PC-9 (cell line): ENCODE results near the gene IGDCC3. TPM values are rescaled to one million over a fixed set of nuclear protein-coding genes. Genes with fewer than 3 reads are reported as not detected.

ENCODE experiments used
- BruUV-seq: library from RNA; stranded (reverse); fragments of 400-500 nt; replicated peaks from 2 replicates; lab custom pipeline; 2021; lab: Mats Ljungman, UMichigan
- CTCF ChIA-PET: fragments of 300-600 bp; sonication (Branson Sonifier 250); formaldehyde crosslinking; loops from one replicate; lab custom pipeline; 2022; ENCODE audit warnings: antibody characterized with exemption; lab: Charles Lee
- POLR2A ChIA-PET: fragments of 300-600 bp; sonication (Branson Sonifier 250); formaldehyde crosslinking; loops from one replicate; lab custom pipeline; 2022; ENCODE audit warnings: antibody characterized with exemption; ENCODE audit not compliant: unreplicated experiment; lab: Charles Lee
- DNase-seq, 2 experiments: peaks; one replicate each; pipeline versions ENCODE4 v3.0.0 to v3.0.0-alpha.2; 2015 to 2022; ENCODE audit warnings: mixed read lengths in 1 of 2
- H2AFZ ChIP-seq: fragments of 200-600 bp; sonication (generic); 2 replicates; pipeline ENCODE4 v1.8.1; 2017; ENCODE audit warnings: antibody characterized with exemption
- H3F3A ChIP-seq: fragments of 200-600 bp; sonication (generic); 2 replicates; pipeline ENCODE4 v1.8.1; 2017; ENCODE audit warnings: antibody characterized with exemption, mild to moderate bottlenecking, low read depth; ENCODE audit not compliant: insufficient read depth
- H3K27ac ChIP-seq: fragments of 200-600 bp; sonication (generic); 2 replicates; pipeline ENCODE4 v1.6.1; 2016; ENCODE audit warnings: mixed run types
- H3K27me3 ChIP-seq: fragments of 200-600 bp; sonication (generic); 2 replicates; pipeline ENCODE4 v1.6.1; 2016; ENCODE audit warnings: low read depth, mixed run types; ENCODE audit not compliant: insufficient read depth
- H3K36me3 ChIP-seq: fragments of 200-600 bp; sonication (generic); 2 replicates; pipeline ENCODE4 v1.6.1; 2016; ENCODE audit warnings: low read depth, mixed run types
- H3K4me1 ChIP-seq: fragments of 200-600 bp; sonication (generic); replicated peaks from 2 replicates; pipeline ENCODE4 v1.6.1; 2016; ENCODE audit warnings: mixed run types; ENCODE audit not compliant: insufficient read depth
- H3K4me2 ChIP-seq: fragments of 200-600 bp; sonication (generic); 2 replicates; pipeline ENCODE4 v1.6.1; 2017; ENCODE audit warnings: mixed run types
- H3K4me3 ChIP-seq: fragments of 200-600 bp; sonication (generic); 2 replicates; pipeline ENCODE4 v1.6.1; 2016; ENCODE audit warnings: mixed run types
- H3K79me2 ChIP-seq: fragments of 200-600 bp; sonication (generic); 2 replicates; pipeline ENCODE4 v1.6.1; 2017; ENCODE audit warnings: low read depth, mixed run types
- H3K9me2 ChIP-seq: fragments of 200-600 bp; sonication (generic); 2 replicates; pipeline ENCODE4 v1.8.1; 2017; ENCODE audit warnings: mild to moderate bottlenecking; ENCODE audit not compliant: insufficient read depth
- H3K9me3 ChIP-seq: fragments of 200-600 bp; sonication (generic); 2 replicates; pipeline ENCODE4 v1.8.1; 2016; ENCODE audit warnings: low read depth; ENCODE audit not compliant: insufficient read depth
- H4K20me1 ChIP-seq: fragments of 200-600 bp; sonication (generic); 2 replicates; pipeline ENCODE4 v1.8.1; 2017; ENCODE audit not compliant: insufficient read depth
- EZH2 ChIP-seq: fragments of 200-600 bp; sonication (generic); IDR thresholded peaks from 2 replicates; pipeline ENCODE4 v1.8.0; 2017; ENCODE audit warnings: antibody characterized with exemption, low read depth
- intact Hi-C: fragments of 100-400 bp; cut with micrococcal nuclease; formaldehyde crosslinking; loops from one replicate; pipeline ENCODE4 v1.10.0; 2022; ENCODE audit not compliant: unreplicated experiment
- total RNA-seq: library from RNA; stranded (reverse); gene quantifications from 2 replicates; pipeline ENCODE4 v1.2.3, GENCODE V29; 2021
- TF ChIP-seq, protein P1 (sequence below): fragments of 200-600 bp; sonication (generic); conservative IDR thresholded peaks from 2 replicates; pipeline ENCODE4 v1.6.1; 2017; ENCODE audit warnings: mixed run types, antibody characterized with exemption, mild to moderate bottlenecking, moderate library complexity

Gene IGDCC3
- total RNA-seq, 1 experiment from 2014 or later = 0.22 TPM

DNA sequence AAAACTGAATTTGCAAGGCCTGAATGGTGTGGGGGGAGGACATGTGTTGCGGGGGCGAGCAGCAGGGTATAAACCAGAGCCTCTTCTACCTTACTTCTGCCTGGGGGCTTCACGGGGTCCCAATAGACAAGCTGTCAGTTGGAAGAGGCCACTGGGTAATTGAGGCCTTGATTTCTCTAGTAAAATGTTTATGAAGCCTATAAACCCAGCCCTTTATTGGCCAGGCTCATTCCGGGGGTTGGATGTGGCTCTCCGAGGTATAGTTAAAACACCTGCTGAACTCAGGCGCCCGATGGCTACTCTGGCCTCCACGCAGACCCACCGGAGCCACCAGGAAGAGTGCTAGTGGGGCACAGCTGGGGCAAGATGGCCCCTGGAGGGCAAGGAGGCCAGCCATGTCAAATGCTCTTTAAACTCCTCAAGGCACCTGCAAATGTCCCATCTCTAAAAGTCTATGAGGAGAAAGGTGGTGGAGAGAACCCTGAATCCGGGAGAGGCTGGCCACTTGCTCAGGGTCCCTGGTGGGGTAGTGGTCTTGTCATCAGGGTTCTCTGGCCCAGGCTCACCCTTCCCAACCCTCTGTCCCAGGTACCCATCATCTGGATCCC is 34.3 kb downstream of the IGDCC3 start:
- Histone ChIP-seq H3K9me2 (no peaks in the 10 kb centered on the region), H3K27me3 (no peaks in the 10 kb centered on the region), H2AFZ (no peak overlapping the region), H3K4me3 (no peak overlapping the region), H4K20me1 (no peaks in the 10 kb centered on the region), H3K27ac (no peak overlapping the region), H3K4me1 (no peaks in the 10 kb centered on the region), H3F3A (no peaks in the 10 kb centered on the region), H3K9me3 (no peaks in the 10 kb centered on the region), H3K79me2 (no peaks in the 10 kb centered on the region), H3K4me2 (no peak overlapping the region), H3K36me3 (no peaks in the 10 kb centered on the region)
- intact Hi-C loops = no loop called here
- ChIA-PET CTCF (interaction anchor here (0.6 kb wide), 1 partner anchor 33 kb away, joined by 7 read pairs; no protein-coding TSS in a partner anchor), POLR2A (no interaction called here)
- no peak for DNase-seq
- BruUV-seq = no TSS peak
- TF ChIP-seq, protein P1, sequence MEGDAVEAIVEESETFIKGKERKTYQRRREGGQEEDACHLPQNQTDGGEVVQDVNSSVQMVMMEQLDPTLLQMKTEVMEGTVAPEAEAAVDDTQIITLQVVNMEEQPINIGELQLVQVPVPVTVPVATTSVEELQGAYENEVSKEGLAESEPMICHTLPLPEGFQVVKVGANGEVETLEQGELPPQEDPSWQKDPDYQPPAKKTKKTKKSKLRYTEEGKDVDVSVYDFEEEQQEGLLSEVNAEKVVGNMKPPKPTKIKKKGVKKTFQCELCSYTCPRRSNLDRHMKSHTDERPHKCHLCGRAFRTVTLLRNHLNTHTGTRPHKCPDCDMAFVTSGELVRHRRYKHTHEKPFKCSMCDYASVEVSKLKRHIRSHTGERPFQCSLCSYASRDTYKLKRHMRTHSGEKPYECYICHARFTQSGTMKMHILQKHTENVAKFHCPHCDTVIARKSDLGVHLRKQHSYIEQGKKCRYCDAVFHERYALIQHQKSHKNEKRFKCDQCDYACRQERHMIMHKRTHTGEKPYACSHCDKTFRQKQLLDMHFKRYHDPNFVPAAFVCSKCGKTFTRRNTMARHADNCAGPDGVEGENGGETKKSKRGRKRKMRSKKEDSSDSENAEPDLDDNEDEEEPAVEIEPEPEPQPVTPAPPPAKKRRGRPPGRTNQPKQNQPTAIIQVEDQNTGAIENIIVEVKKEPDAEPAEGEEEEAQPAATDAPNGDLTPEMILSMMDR = no peak
- TF ChIP-seq EZH2 = no peak

DNA sequence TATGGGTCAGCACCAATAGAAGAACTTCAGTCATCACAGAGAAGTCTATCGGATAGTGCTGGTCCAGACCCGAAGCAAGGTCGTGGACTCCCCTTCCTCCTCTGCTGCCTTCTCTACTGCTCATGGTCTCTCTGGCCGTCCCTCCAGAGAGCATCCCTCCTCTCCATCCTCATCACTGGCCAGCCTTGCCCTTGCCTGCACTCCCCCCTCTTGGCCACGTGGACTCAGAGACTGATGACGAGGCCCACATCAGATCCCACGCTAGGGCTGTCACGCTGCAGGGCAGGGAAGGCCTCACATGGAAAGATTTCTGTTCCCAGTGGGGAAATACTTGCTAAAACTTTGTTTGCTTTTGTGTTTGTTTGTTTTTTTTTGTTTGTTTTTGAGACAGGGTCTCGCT is 35.3 kb downstream of the IGDCC3 start:
- H3K4me2 ChIP-seq = no peak overlapping the region
- no peaks in the 10 kb centered on the region for H4K20me1 ChIP-seq
- H3K9me2 ChIP-seq = no peaks in the 10 kb centered on the region
- H3K4me3 ChIP-seq = no peak overlapping the region
- H3K79me2 ChIP-seq = no peaks in the 10 kb centered on the region
- ChIA-PET POLR2A (no interaction called here), CTCF (no interaction called here)
- no peak overlapping the region for H2AFZ ChIP-seq
- DNase-seq = no peak
- no peaks in the 10 kb centered on the region for H3K4me1 ChIP-seq
- H3K9me3 ChIP-seq = no peaks in the 10 kb centered on the region
- H3K27ac ChIP-seq = no peak overlapping the region
- no peaks in the 10 kb centered on the region for H3F3A ChIP-seq
- intact Hi-C loops = no loop called here
- no peaks in the 10 kb centered on the region for H3K27me3 ChIP-seq
- TF ChIP-seq EZH2 = no peak
- TF ChIP-seq, protein P1 = no peak
- BruUV-seq = no TSS peak
- no peaks in the 10 kb centered on the region for H3K36me3 ChIP-seq

DNA sequence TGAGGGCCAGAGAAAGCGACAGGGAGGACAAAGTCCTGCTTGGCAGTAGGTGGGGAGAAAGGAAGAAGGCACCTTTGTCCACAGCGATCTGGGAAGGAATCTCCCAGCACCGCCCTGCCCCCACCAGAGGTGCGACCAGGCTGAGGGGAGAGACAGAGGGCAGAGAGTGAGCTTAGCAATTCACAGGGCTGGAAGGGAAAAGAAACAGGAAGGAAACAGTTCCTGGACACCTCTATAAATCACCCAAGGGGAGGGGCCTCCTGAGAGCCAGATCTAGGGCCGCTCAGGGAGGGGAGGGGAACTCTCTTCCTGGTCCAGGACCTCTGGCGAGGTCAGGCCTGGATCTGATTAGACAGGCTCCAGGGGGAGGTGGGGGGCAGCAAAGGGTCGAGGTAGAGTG is 37.9 kb downstream of the IGDCC3 start:
- H3K27me3 ChIP-seq = no peaks in the 10 kb centered on the region
- no peak overlapping the region for H3K27ac ChIP-seq
- no peak overlapping the region for H3K4me2 ChIP-seq
- H4K20me1 ChIP-seq = no peaks in the 10 kb centered on the region
- no peak overlapping the region for H2AFZ ChIP-seq
- no peaks in the 10 kb centered on the region for H3K9me3 ChIP-seq
- TF ChIP-seq, protein P1 = no peak
- TF ChIP-seq EZH2 = no peak
- intact Hi-C loops = no loop called here
- ChIA-PET CTCF (interaction anchor here (0.6 kb wide), 1 partner anchor 26 kb away, joined by 6 read pairs; no protein-coding TSS in a partner anchor), POLR2A (no interaction called here)
- BruUV-seq = no TSS peak
- no peaks in the 10 kb centered on the region for H3K4me1 ChIP-seq
- no peak for DNase-seq
- H3K79me2 ChIP-seq = no peaks in the 10 kb centered on the region
- no peaks in the 10 kb centered on the region for H3F3A ChIP-seq
- H3K9me2 ChIP-seq = no peaks in the 10 kb centered on the region
- H3K36me3 ChIP-seq = no peaks in the 10 kb centered on the region
- H3K4me3 ChIP-seq = no peak overlapping the region
